Measurements from ENCODE around the gene TMEM26. TPM values are rescaled to one million over a fixed set of nuclear protein-coding genes. Genes with fewer than 3 reads are reported as not detected.

The TMEM26 gene
- total RNA-seq = under 0.01 TPM in 1 of 2 replicates, not detected in the other

DNA sequence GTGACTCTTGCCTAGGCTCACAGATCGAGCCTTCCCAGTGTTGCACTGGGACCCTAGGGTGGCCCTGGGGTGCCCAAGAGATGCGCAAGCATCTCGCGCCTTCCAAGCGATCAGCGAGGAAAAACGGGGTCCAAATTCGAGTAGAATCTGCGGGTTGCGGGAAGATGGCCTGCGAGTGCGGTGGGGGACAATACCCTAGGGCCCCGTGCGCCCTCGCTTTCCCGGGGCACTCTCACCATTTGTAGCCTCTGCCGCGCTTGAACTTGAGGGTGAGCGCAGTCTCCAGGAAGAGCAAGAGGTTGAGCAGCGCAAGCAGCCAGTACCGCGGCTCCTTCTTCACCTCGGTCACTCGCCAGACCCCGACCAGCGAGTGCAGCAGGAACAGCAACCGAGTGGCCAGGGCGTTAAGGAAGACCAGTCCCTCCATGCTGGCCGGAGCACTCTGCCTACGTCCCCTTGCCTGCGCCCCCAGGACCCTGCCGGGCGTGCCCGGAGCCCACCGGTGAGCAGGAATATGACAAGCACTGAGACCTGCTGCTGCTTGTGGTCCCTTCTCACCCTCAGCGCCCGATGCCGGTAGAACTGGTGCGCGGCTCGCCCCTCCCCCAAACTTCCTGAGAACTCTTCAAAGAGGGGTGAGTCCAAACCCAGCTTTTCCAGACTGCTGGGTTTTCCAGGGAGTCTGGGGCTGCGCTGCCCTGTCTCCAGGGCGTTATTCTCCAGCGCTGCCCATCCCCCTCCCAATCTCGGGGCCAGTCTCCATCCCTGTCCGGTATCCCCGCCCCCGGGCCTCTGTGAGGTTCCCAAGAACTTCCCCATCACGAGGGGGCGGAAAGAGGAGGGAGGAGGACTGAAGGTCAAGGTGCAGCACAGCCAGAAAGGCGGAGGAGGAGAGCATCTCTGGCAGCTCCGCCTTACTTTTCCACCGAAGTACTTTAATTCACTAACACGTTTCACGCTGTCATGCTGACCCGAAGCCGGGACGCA, at the start of gene TMEM26:
Gene TMEM26, minus strand, starts transcription at position 727 of the 987 bp plus-strand sequence. Its CDS starts 300 bp downstream, at position 427.

Other genes starting within 250 kb of the TMEM26 start
- 0.76 and 1.6 TPM in 2 replicates for gene CABCOCO1, start 209.5 kb upstream of the TMEM26 start, total RNA-seq

Measured in vein endothelial cell (primary cell).